ENCODE data around the gene VMAC.
A peak's percentile ranks its signal among the peaks of the same experiment; 100 is the strongest.

The VMAC gene

DNA sequence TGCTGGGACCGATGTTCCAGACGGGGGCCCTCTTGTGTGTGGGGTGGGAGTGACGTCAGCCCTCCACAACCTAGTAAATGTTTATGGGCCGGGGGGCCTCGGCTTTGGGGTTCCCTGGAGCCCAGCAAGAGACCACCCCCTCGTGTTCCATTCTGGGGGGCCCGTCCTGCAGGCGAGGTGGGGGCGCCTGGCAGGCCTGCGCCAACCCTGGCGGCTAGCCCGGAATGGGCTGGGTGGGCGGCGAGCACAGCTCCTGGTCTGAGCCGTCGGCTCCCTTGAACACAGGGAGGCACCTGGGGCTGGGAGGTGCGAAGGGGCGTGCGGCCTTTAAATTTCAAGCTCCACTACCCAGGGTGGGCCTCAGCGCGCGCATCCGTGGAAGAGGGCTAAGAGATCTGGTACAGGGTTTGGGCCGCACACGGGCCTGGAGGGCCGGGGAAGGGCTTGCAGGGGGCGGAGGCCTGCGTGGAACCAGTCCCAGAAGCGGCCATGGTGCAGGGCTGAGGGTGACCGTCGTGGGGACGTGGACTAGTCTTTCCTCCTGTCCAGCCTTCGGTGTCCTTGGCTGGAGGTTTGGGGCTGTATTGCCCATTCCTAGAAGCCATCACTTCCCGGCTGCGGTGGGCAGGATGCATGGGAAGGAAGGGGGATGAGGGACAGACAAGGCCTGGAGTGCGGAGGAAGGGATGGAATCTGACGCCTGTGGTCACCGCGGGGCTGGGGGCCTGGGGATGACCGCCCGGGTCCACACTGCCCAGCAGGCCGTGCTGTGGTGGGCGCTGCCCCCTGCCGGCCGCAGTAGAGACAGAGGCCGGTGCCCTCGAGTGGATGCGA, 12.5 kb upstream of the VMAC start:
- Histone ChIP-seq H3K27me3 (replicated peaks; ENCODE audit: control insufficient read depth, insufficient read depth, low read length) (no peaks in the 10 kb centered on the region), H3K4me3 (replicated peaks; ENCODE audit: low read depth, low read length) (no peak overlapping the region), H3K36me3 (ENCODE audit: control insufficient read depth, insufficient read depth, low read length) (peaks cover 6% of the 10 kb centered on the region)
- TF ChIP-seq, protein P1, sequence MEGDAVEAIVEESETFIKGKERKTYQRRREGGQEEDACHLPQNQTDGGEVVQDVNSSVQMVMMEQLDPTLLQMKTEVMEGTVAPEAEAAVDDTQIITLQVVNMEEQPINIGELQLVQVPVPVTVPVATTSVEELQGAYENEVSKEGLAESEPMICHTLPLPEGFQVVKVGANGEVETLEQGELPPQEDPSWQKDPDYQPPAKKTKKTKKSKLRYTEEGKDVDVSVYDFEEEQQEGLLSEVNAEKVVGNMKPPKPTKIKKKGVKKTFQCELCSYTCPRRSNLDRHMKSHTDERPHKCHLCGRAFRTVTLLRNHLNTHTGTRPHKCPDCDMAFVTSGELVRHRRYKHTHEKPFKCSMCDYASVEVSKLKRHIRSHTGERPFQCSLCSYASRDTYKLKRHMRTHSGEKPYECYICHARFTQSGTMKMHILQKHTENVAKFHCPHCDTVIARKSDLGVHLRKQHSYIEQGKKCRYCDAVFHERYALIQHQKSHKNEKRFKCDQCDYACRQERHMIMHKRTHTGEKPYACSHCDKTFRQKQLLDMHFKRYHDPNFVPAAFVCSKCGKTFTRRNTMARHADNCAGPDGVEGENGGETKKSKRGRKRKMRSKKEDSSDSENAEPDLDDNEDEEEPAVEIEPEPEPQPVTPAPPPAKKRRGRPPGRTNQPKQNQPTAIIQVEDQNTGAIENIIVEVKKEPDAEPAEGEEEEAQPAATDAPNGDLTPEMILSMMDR (IDR thresholded peaks at IDR 0.05; ENCODE audit: insufficient read depth, low read length, poor library complexity, severe bottlenecking), result peak; percentile 60
- no peak for DNase-seq (ENCODE audit: extremely low read depth, insufficient read length)

DNA sequence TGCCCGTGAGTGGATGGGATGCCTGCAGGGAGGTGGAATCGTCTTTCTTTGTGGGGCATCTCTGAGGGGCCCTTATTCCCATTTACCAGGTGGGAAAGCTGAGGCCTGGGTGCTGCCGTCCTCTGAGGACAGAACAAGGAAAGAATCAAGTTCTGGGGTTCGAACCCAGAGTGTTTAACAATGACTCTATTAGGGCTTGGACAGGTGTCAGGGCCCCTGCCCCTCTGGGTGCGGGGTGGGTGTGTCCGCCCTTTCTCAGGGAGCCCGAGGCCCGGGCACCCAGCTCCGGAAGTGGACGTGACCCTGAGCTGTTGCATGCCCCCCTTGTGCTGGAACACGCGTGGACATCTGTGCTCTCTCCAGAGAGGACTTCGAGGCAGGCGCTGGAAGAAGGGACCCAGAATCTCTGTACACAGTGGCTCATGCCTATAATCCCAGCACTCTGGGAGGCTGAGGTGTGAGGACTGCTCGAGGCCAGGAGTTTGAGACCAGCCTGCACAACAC, 11.8 kb upstream of the VMAC start:
- peaks cover 6% of the 10 kb centered on the region for H3K36me3 ChIP-seq (ENCODE audit: control insufficient read depth, insufficient read depth, low read length)
- no peak overlapping the region for H3K4me3 ChIP-seq (replicated peaks; ENCODE audit: low read depth, low read length)
- H3K27me3 ChIP-seq (replicated peaks; ENCODE audit: control insufficient read depth, insufficient read depth, low read length), result no peaks in the 10 kb centered on the region
- no peak for DNase-seq (ENCODE audit: extremely low read depth, insufficient read length)
- TF ChIP-seq, protein P1 (IDR thresholded peaks at IDR 0.05; ENCODE audit: insufficient read depth, low read length, poor library complexity, severe bottlenecking), result no peak

DNA sequence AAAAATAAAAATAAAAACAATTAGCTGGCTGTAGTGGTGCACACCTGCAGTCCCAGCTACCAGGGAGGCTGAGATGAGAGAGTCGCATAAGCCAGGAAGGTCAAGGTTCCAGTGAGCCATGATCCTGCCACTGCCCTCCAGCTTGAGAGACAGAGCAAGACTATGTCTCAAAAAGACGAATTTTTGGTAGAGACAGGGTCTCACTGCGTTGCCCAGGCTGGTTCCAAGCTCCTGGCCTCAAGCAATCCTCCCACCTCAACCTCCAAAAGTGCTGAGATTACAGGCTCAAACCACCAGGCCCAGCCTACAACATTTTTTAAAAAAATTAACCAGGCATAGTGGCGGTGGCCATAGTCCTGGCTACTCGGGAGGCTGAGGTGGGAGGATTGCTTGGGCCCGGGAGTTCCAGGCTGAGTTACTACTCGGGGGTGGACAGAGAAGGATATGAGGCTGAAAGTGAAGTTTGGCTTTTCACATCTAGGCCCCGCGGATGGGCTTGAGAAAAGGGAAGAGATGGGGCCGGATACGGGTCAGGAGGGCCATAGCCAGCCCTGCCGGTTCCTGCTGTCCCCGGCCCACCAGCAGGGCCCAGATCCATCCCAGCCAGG, 11.3 kb upstream of the VMAC start:
- no peak overlapping the region for H3K4me3 ChIP-seq (replicated peaks; ENCODE audit: low read depth, low read length)
- no peaks in the 10 kb centered on the region for H3K27me3 ChIP-seq (replicated peaks; ENCODE audit: control insufficient read depth, insufficient read depth, low read length)
- peaks cover 6% of the 10 kb centered on the region for H3K36me3 ChIP-seq (ENCODE audit: control insufficient read depth, insufficient read depth, low read length)
- DNase-seq (ENCODE audit: extremely low read depth, insufficient read length), result no peak
- TF ChIP-seq, protein P1 (IDR thresholded peaks at IDR 0.05; ENCODE audit: insufficient read depth, low read length, poor library complexity, severe bottlenecking), result no peak

DNA sequence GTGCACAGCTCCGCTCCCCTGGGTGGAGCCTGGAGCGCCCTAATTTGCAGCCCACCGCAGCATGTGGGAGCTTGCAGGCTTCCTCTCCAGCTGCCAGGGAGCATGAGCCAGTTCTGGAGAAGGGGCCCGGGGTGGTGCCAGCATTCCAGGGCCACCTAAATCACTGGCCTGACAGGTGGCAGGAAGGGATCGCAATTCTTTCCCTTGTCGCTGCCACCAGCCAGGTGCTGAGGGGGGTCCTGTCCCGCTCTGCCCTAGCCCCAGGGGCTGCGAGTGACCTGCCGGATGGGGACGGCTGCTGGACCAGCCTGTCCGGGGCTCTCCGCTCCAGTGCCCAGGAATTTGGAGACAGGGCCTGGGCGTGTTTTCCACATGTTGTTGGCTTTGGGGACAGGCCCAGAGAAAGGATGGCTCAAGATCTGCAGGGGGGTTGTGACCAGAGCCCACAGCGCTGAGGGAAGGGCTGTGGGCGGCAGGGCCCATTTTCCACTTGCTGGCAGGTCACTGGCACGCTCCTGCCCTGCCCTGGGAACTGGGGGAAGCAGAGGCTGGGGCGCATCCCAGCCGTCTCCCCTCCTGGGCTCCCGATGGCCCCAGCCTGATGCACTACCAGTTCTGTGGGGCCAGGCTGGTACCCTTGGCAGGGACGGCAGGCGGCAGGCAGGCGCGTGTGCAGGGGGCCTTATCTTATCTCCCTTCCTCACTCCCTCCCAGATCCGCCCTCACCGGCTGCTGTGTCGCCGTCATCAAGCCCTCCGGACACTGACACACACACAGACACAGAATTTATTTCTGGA, 10.6 kb upstream of the VMAC start:
- DNase-seq (ENCODE audit: extremely low read depth, insufficient read length), result no peak
- TF ChIP-seq, protein P1 (IDR thresholded peaks at IDR 0.05; ENCODE audit: insufficient read depth, low read length, poor library complexity, severe bottlenecking), result no peak
- Histone ChIP-seq H3K27me3 (replicated peaks; ENCODE audit: control insufficient read depth, insufficient read depth, low read length) (no peaks in the 10 kb centered on the region), H3K36me3 (ENCODE audit: control insufficient read depth, insufficient read depth, low read length) (peaks cover 6% of the 10 kb centered on the region), H3K4me3 (replicated peaks; ENCODE audit: low read depth, low read length) (no peak overlapping the region)

DNA sequence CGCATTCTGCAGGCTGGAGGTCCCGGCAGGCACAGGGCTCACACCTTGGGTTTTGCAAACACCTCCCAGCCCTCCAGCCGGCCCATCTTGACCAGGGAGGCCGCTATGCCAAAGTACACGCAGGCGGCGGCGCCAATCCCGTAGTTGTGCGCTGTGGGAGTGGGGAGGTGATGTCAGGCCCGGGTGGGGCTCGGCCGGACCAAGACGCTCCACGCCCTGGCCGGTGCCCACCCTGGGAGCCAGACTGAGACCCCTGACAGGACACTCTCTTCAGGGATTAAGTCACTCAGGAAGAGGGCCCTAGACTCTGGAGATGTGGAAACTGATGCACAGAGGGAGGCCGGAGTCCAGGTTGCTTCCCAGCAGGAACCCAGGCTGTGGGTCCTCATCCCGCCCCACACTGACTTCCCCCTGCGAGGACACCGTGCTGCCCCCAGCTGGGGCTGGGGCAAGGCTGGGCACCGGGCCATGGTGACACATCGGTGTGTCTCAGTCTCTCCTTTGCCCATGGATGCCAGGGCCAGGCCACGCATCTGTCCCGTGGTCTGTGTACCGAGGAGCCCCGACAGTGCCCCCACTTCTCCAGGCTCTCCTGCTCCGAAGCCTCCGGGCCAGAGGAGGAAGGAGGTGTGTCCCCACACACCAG, 9.8 kb upstream of the VMAC start:
- peaks cover 8% of the 10 kb centered on the region for H3K36me3 ChIP-seq (ENCODE audit: control insufficient read depth, insufficient read depth, low read length)
- H3K4me3 ChIP-seq (replicated peaks; ENCODE audit: low read depth, low read length), result no peak overlapping the region
- DNase-seq (ENCODE audit: extremely low read depth, insufficient read length), result no peak
- TF ChIP-seq, protein P1 (IDR thresholded peaks at IDR 0.05; ENCODE audit: insufficient read depth, low read length, poor library complexity, severe bottlenecking), result no peak
- no peaks in the 10 kb centered on the region for H3K27me3 ChIP-seq (replicated peaks; ENCODE audit: control insufficient read depth, insufficient read depth, low read length)
